Measurements from ENCODE around the gene ZSCAN4. TPM values are rescaled to one million over a fixed set of nuclear protein-coding genes. Genes with fewer than 3 reads are reported as not detected.

ZSCAN4 gene
- total RNA-seq, 2 experiments from 2014 or later, result not detected

DNA sequence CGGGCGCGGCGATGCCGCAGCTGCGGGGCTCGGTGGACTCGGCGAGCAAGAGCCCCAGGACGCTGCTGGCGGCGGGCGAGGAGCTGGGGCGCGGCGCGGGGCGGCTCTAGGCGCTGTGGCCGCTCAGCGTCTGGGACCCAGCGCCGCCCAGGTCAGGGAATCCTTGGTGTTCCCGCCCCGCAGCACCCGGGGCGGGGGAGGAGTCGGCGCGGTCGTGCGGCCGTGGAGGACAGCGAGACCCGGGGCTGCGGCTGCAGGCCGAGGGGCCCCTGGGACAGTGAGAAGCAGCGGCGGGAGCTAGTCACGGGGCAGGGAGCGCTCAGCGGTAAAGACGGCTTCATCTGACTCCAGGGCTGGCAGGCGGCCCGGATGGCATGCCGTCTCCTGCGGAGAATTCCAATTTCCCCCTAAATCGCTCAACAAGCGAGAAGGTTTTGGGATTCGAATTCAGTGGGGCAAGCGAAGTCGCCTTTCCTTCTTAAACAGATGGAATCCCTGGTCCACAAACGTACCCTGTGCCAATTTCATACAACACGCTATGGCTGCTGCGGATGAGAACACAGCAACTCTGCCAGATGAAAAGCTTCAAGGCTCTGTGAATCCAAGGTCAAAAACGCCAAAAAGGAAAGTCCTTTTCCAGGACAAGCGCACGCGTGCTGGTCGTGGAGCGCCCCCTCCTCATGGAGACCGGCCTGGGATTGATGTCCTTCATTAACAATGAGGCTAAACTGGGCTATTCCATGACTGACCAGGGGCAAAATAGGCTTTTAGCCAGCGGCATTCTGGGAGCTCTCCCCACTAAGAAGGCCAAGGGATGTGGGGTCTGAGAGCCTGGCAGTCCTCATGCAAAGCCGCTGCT lies 4.2 kb upstream of the ZSCAN4 start:
- ChIA-PET POLR2A (interaction anchor here (0.7 to 1.3 kb wide), 3 partner anchors 22 to 65 kb away, joined by 3 read pairs; partner anchors contain the start of gene ZNF530), CTCF (interaction anchor here (0.8 to 0.9 kb wide), 2 partner anchors 17 to 409 kb away, joined by 3 read pairs; partner anchors contain the start of gene ZNF551)
- intact Hi-C loops (cut with micrococcal nuclease), result no loop called here
- Mint-ChIP-seq H3K36me3 (ENCODE audit: low read depth) (no peaks in the 10 kb centered on the region), H3K27me3 (peaks cover 33% of the 10 kb centered on the region), H3K27ac (no peak overlapping the region), H3K9me3 (no peaks in the 10 kb centered on the region), H3K4me3 (peak overlapping the region; percentile 72), H3K4me1 (ENCODE audit: low read depth) (no peaks in the 10 kb centered on the region)
- DNase-seq, result no peak
- peak; percentile 42 for ATAC-seq
- TF ChIP-seq CTCF (IDR thresholded peaks at IDR 0.05), result no peak

DNA sequence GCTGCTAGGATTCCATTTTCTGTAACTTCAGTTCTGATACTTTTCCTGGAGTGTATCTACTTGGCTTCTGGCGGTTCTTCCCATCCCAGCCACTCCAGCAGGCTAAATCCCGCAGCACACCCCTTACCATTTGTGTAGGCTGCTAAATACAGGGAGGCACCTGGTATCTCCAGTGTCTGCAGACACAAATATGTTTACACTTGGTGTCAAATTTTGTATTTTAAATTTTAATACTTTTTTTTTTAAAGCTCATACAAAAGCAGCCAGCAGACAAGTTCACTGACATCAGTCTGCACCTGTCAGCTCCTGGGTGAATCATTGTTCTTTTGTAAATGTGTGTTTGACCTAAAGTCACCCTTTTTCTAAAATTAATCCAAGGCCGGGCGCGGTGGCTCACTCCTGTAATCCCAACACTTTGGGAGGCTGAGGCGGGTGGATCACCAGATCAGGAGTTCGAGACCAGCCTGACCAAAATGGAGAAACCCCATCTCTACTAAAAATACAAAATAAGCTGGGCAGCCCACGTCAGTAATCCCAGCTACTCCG lies 3.4 kb upstream of the ZSCAN4 start:
- ChIA-PET POLR2A (interaction anchor here (1.0 to 1.3 kb wide), 2 partner anchors 46 to 66 kb away, joined by 3 read pairs; partner anchors contain the start of gene ZNF530), CTCF (interaction anchor here (0.9 kb wide), 1 partner anchor 17 kb away, joined by 3 read pairs; the partner anchor contains the start of gene ZNF551)
- no peak for TF ChIP-seq CTCF (IDR thresholded peaks at IDR 0.05)
- H3K36me3 Mint-ChIP-seq (ENCODE audit: low read depth), result no peaks in the 10 kb centered on the region
- ATAC-seq, result no peak
- no peaks in the 10 kb centered on the region for H3K9me3 Mint-ChIP-seq
- no peak for DNase-seq
- H3K27me3 Mint-ChIP-seq, result peaks cover 29% of the 10 kb centered on the region
- intact Hi-C loops (cut with micrococcal nuclease), result no loop called here
- H3K27ac Mint-ChIP-seq, result no peak overlapping the region
- no peak overlapping the region for H3K4me3 Mint-ChIP-seq
- no peaks in the 10 kb centered on the region for H3K4me1 Mint-ChIP-seq (ENCODE audit: low read depth)

DNA sequence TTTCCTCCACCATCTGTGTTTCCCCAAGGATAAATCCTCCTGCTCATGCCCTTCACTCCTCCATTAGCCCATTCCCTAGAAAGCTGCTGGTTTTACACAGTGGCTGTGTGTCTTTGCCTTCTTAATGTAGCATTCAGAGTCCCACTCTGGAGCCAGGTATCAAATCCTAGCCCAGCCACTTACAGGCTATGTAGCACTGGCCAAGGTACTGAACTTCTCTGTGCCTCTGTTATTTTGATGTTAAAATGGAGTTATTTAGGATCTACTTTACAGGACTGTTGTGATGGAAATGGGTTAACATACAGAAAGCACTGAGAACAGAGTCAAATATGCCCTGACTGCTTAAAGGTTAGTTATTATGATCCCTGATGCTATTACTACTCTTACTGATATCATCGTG lies 1.5 kb upstream of the ZSCAN4 start:
- H3K4me1 Mint-ChIP-seq (ENCODE audit: low read depth), result no peaks in the 10 kb centered on the region
- CTCF ChIA-PET, result no interaction called here
- POLR2A ChIA-PET, result no interaction called here

DNA sequence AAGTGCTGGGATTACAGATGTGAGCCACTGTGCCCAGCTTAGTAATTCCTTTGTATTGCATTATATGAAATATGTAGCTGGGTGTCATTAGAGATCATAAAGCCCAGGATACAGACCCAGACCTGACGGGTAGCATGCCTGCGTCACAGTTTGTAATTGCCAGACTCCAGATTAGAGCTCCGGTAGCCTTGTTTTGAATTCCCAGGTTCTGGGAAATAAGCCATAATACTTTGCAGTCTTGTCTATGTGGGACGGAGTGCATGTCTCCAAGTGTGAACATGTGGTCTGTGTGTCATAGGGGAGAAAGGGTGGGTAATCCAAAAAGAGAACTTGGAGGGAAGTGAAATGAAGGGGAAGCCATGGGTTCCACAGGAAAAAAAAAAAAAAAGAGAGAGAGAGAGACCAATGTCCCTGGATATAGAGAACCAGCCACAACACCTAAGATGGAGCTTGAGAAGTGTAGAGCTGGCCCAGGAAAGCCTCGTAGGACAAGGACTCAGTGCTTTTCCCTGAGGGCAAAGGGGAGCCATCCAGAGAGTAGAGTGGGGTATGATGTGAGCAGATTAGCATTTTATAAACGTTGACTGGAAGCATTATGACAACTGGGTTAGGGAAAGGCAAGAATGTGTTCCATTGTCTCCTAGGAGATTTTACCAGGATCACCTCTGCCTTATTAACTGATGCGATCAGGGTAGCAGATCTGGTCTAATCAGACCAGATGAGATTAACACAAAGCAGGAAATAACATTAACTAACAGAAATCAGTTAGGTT lies 2.6 kb downstream of the ZSCAN4 start:
- H3K4me1 Mint-ChIP-seq (ENCODE audit: low read depth), result no peaks in the 10 kb centered on the region
- no peaks in the 10 kb centered on the region for H3K36me3 Mint-ChIP-seq (ENCODE audit: low read depth)
- no peak overlapping the region for H3K27ac Mint-ChIP-seq
- DNase-seq (no peak), ATAC-seq (no peak)
- no peak overlapping the region for H3K4me3 Mint-ChIP-seq
- intact Hi-C loops (cut with micrococcal nuclease), result no loop called here
- ChIA-PET POLR2A (no interaction called here), CTCF (interaction anchor here (1.4 kb wide), 1 partner anchor 128 kb away, joined by 3 read pairs; no protein-coding TSS in a partner anchor)
- peaks cover 20% of the 10 kb centered on the region for H3K27me3 Mint-ChIP-seq
- TF ChIP-seq CTCF (IDR thresholded peaks at IDR 0.05), result no peak
- H3K9me3 Mint-ChIP-seq, result peaks cover 6% of the 10 kb centered on the region

More for the DNA sequence above, 1.5 kb upstream of the ZSCAN4 start:
- no peak for ATAC-seq
- H3K27me3 Mint-ChIP-seq, result peaks cover 32% of the 10 kb centered on the region
- no peak for DNase-seq
- no peak for TF ChIP-seq CTCF (IDR thresholded peaks at IDR 0.05)
- no peak overlapping the region for H3K27ac Mint-ChIP-seq
- peaks cover 1% of the 10 kb centered on the region for H3K9me3 Mint-ChIP-seq
- no peaks in the 10 kb centered on the region for H3K36me3 Mint-ChIP-seq (ENCODE audit: low read depth)
- intact Hi-C loops (cut with micrococcal nuclease), result no loop called here
- no peak overlapping the region for H3K4me3 Mint-ChIP-seq
